HT-29 (cell line): ENCODE data around the gene CBX2. TPM values are rescaled to one million over a fixed set of nuclear protein-coding genes. Genes with fewer than 3 reads are reported as not detected.
A peak's percentile ranks its signal among the peaks of the same experiment; 100 is the strongest.

Source experiments
- DNase-seq: peaks from one replicate; pipeline ENCODE4 v3.0.0-alpha.2; 2015; ENCODE audit warnings: low spot score
- total RNA-seq: library from RNA; depleted of rRNA; stranded (reverse); fragments of >200 nt; shearing (Covaris generic); gene quantifications from 2 replicates; pipeline ENCODE4 v1.2.3, GENCODE V29; 2014

CBX2 gene
- total RNA-seq, 1 experiment from 2014 or later, result 13.4 TPM

GRCh38 chr17:79811011-79811867, 33.3 kb downstream of the CBX2 start:
- peak; percentile 70 for DNase-seq

GRCh38 chr17:79811868-79812352, 34.0 kb downstream of the CBX2 start:
- DNase-seq, result no peak

- DNase-seq, result no peak
Observed at GRCh38 chr17:79812353-79813258, 34.7 kb downstream of the CBX2 start.

DNA sequence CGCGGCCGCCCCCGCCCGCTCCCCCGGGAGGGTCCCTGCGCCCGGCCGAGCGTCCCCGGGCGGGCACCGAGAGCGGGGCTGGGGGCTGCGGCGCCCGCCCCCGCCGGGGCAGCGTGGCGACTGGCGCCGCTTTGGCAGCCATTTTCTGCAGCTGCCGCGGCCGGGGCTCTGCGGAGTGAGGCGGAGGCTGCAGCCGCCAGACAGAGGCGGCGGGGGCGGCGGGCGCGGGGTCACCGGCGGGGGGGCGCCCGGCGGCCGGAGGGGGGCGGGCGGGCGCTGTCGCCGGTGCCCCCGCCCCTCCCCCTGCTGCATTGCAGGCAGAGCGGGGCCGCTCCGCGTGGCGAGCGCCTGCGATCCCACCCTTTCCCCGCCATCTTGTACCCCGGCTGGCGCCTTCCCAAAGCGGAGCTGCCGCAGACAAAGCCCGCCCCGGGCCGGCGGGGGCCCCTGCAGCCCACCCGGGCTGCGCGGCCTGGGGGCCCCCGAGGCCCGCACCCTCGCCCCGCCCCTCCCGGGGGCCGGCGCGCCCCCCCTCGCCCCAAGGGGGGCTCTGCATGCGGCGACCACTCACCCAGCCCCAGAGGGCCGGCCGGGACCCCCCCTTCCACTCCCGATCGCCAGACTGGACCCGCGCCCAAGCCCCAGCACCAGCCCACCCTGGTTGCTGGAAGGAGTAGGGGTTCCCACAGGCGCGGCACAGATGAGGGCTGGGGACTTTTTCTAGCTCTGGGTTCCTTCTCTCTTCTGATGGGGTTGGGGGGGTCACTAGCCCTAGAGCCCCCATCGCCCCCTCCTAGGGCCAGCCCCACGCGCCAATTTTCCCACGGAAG, 35.6 kb downstream of the CBX2 start:
- no peak for DNase-seq

DNA sequence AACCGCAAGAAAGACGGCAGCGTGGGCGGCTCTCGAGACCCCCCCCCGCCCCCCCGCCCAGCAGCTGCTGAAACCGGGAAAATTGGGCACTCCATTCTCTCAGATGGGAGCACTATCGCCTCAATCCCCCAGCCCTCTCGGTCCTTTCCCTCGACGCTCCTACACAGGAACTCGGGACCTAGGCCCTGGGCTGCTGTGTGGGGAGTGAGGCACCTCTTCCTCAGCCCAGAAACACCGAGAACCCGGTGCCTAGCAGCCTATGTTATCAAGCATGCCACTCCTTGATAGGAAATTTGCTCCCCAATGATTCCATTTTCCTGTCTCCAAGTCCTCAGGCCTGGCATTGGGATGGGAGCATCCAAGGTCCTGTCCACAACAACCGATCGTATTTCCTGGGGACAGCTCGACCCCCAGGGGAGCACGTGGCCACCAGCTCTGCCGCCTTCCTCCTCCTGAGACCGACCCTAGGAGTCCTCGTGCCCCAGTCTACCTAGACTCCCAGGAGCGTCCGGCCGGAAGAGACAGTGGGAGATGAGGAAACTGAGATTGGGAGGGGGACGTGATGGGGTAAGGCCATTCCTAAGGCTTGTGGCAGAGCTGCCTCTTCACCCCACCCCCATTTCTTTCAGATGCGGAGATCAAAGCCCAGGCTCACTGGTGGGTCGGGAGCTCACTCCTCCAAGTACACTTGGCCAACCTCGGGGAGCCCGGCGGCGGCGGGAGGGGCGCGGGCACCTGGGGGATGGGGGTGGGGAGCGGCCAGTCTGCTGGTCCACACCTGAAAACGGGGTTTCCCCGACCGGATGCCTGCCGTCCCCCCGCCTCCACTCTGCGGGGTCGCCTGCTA, 36.4 kb downstream of the CBX2 start:
- DNase-seq, result peak; percentile 38

- peak; percentile 85 for DNase-seq
Observed at GRCh38 chr17:79814974-79815835, 37.3 kb downstream of the CBX2 start.

- no peak for DNase-seq
Observed at GRCh38 chr17:79815836-79816461, 38.0 kb downstream of the CBX2 start.

DNA sequence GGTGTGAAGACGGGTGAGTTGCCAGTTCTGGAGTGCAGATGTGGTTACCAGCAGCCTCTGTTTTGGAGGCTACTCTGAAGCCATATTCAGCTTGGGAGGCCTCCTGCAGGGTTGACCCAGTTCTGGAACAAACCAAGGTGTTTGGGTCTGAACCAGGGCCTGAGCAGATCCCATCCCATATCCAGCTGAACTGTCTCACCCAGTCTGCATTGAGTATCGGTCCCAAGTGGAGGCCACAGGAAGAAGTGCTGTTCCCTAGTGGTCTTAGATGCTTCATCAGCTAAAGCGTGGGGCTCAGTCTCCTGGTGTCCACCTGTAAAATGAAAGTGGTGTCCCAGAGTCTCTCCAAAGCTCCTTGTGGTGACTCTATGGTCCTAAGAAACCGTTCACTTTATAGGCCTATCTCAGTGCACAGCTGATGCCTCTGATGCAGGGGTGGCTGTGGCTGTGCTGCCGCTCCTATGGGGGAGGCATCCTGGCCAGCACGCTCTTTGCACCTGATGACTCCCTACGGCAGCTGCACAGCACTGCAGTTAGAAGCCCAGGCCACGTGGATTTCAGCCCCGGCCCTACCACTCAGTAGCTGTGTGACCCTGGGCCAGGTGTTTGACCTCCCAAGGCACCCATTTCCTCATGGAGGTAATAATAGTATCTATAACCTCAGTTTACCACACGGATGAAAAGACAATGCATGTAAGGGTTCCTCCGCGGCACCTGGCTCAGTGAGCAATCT, 40.2 kb downstream of the CBX2 start:
- DNase-seq, result no peak

DNA sequence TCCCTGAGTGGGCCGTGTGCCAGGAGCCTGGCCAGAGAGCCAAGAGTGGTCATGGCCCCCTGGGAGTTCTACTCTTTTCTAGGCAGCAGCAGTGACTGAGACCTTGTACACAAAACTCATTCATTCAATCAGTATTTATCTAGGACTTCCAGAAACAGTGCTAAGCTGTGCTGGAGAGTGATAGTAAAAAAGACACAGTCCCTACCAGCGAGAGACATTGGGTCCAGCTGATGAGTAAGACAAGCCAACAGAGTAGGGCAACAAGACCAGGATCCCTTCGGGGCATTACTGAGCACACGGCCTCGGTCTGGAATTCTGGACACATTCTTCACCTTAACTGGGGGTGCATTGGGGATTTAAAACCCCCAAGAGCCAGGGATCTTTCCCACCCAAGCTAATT, 41.1 kb downstream of the CBX2 start:
- no peak for DNase-seq

DNA sequence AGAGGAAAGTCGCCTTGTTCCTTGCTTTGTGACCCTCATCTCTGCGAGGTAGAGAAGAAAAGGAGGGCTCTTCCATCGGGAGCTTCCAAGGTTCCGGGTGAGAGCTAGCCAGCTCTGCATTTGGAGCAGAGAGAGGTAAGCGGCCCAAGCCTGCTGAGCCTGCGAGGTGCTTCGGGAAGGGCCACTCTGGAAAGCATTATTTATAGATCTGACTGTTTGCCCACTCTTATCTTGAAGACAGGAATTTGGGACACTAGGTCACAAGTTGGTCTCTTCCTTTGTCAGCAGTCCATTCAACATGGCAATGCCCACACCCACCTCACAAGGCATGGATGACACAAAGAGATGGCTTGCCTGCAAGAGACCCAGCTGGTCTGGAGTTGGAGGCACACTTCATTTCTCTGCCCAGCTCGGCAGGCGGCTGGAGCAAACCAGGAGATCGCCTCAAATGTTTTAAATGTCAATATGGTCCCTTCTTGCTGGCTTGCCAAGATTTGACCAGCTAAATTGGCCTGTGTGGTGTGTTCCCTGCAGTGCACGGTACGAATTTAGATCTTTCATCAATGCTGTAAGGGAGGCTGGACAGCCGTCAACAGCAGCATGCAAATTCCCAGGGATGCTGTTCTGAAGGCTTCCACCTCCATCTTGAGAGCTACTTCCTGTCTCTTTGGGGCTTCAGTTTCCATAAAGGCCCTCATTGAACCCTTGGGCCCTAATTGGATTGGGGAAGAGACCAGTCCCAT, 41.8 kb downstream of the CBX2 start:
- no peak for DNase-seq

- DNase-seq, result no peak
Observed at GRCh38 chr17:79820959-79821330, 43.0 kb downstream of the CBX2 start.

GRCh38 chr17:79821331-79822095, 43.6 kb downstream of the CBX2 start:
- no peak for DNase-seq

GRCh38 chr17:79822583-79823124, 44.7 kb downstream of the CBX2 start:
- DNase-seq, result no peak

GRCh38 chr17:79824234-79824633, 46.3 kb downstream of the CBX2 start:
- DNase-seq, result no peak

GRCh38 chr17:79824893-79825579, 47.1 kb downstream of the CBX2 start:
- DNase-seq, result no peak

DNA sequence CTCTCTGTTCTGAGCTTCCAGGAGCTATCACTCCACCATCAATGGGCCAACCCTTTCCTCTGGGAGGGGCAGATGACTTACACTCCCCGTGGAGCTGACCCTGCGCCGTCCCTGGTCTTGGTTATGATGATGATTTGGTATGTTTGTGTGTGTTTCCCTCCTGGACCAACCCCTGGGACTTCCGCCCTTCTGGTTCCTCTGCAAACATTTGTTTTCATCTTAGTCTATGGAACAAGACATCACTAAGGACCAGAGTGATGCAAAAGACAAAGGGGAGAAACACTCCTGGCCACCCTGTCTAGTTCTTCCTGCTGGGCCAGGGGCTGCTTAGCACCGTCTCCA, 47.6 kb downstream of the CBX2 start:
- no peak for DNase-seq
